ENCODE results near the gene MED12L.
"Not testable (repeated sequence)": the region's sequence is repeated elsewhere in the genome, so short reads cannot be mapped to it uniquely, and the experiment has no call there.

The MED12L gene

DNA sequence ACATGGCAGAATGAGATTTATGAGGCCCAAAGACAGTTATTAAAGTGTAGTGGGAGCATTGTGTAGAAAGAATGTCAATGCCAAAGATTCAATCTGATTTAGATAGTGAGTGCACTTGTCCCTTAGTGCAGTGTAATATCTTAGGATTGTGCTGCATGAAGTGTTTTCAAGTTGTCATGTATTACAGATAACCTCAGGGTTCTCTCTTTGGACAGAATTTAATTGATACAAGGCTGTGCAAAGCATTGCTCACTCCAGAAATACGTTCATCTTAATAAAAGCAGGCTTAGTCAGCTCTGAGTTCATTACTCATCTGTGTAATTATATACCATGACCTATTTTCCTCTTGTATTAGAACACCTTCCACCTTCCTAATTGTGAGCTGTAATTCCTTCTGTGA is 133.6 kb downstream of the MED12L start:
- no peak for DNase-seq

DNA sequence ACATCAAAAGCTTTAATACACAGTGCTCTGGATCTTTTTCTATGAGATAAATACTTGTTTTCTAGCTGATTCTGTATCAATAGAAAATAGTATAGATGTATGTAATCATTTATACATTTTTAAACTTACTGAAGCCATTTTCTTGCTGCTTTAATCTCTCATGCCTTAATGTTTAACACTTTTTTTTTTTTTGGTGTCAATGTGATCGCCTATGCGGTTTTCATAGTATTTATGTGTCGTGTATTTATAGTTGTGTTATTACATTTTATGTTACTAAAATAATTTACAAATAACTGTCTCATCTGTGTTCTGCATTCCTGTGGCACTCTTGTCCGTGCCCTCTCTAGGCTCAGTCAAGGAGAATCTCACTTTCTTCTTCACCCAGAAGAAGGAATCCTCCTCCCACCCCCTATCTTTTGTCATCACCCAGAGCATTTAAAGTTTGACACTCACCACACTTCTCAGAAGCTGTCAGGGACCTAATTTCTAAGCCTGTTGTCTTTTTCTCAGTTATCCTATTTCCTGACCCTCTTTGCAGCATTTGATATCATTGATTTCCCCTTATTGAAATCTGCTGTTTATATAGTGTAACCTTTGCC is 138.9 kb downstream of the MED12L start:
- no peak for DNase-seq

DNA sequence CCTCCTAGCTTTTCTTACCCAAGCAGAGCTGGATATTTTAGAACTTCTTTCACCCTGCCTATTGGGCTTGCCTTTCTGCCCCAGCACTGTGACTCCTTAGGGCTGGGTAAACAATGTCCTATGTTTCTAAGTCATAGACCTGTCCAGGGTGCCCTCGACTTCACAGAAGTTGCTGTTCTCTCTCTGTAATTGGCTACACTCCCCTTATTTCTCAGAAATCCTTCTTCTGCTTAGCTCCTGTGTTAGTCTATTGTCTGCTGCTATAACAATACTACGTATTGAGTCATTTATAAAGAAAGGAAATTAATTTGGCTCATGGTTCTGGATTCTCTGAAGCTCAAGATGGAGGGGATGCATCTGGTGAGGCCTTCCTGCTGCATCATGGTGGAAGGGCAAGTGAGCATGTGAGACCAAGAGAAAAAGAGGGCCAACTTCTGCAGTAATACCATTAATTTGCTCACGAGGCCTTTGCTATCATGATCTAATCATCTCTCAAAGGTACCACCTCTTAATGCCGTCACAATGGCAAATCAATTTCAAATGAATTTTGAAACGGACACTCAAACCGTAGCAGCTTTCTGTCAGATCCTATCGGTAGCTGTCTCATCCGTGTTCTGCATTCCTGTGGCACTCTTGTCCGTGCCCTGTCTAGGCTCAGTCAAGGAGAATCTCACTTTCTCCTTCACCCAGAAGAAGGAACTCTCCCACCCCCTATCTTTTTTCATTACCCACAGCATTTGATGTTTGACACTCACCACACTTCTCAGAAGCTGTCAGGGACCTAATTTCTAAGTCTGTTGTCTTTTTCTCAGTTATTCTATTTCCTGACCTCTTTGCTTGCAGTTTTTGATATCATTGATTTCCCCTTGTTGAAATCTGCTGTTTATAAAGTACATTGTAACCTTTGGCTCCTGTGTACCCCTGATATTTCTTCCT is 139.8 kb downstream of the MED12L start:
- DNase-seq: no peak

DNA sequence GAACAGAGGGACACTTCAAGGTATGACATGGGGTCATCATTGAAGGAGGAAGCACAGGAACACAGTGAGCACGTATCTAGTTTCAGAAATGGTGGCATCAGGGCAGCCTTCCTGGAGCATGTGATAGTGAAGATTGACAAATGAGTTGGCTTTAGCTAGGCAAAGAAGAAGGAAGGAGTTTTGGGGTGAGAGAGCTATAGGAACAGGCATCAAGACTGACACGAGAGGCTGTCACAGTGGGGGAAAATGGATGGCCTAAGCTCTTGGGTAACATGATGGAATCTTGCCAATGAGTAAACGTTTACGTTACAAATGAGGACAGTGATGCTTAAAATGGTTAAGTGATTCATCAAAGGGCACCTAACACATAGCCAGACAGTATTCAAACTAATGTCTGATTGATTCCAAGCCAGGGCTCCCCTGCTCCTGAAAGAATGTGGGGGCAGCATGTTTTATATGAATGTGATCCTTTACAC is 140.7 kb downstream of the MED12L start:
- no peak for DNase-seq

DNA sequence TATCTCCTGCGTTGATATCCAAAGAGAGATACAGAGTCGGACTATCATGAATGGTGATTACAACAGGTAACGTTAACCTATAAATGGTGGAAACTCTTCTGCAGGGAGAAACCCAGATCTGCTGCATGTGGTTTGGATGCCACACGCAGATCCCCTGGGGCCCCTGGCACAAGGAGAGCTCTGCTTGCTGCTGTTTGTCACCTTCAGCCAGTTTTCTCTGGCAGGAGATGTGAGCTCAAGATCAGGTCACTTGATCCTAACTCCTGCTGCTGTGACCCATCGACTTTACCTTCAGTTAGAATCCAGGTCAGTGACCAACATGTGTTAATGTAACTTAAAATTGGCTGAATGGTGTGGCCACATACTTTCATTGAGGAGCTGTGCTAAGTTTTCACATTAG is 141.4 kb downstream of the MED12L start:
- no peak for DNase-seq

DNA sequence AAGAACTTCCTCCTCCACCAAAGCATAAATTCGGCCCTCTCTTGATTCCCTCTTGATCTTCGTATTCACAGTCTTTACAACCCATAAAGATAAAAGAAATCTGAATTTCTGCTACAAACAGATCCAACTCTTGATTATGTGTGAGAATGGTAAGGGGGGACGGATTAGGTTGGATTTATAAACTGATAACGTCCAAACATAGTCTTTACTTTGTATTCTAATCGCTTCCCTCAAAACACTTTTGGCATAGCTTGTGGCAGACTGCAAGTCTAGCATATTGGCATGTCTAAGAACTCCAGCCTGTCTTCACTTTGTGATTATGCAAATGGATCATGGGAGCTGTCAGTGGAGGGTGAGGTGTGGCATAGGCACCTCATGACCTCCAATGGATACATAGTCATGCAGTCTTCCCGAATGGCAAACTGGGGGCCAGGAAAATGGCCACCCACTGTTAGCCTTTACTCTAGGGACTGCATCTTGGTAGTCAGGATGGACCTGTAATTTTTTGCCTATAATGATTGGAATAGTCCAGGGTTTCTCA is 141.9 kb downstream of the MED12L start:
- DNase-seq: no peak

DNA sequence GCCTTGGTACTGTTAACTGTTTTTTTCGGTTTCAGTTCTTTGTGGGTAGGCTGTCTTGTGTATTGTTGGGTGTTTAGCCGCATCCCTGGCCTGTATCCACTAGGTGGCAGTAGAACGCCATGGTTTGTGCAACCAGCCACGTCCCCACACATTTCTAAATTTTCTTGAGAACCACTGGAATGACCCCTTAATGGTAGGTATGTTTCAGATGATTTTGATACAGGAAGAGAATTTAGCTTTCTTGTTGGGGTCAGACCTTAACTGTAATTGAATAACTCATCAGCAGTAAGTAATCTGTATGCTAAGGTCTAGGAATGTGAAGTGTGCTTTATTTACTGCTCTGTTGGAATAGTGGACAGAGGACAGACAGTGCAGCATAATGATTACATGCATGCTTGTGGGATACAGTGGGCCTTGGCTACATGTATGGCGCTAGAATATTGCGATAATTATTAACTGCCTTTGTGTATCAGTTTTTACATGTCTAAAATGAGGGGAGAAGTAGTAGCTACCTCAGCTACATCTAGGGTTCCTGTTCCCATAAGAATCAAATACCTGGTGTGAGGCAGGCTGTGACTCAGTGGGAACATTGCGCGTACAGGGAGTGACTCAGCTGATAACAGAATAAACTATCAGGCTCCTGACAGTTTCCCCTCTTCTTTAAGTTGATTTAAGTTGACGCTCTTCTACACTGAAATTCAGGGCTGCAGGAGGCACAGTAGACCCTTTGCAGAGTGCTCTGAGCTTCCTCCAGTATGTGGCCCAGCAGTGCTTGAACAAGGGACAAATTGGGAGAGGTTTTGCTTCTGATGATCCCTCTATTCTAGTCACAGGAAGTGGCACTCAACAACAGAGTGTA is 142.6 kb downstream of the MED12L start:
- peak; percentile 72 for DNase-seq

DNA sequence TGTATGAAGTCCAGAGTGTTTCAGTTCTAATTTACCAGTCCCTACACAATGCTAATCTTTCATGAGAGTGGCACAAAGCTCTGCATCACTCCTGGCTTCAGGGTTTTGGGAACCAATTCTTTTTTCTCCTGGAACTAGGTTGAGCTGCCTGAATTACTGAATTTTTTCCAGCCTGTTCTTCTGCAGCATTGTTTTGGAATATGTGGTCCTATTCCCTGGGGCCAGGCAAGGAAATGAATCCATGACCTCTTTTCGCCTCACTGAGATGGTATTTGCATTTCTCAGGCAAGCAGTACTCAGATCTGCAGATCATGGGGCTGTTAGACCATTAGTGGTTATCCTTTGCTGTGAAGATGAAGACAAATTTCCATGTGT is 143.2 kb downstream of the MED12L start:
- DNase-seq: no peak

DNA sequence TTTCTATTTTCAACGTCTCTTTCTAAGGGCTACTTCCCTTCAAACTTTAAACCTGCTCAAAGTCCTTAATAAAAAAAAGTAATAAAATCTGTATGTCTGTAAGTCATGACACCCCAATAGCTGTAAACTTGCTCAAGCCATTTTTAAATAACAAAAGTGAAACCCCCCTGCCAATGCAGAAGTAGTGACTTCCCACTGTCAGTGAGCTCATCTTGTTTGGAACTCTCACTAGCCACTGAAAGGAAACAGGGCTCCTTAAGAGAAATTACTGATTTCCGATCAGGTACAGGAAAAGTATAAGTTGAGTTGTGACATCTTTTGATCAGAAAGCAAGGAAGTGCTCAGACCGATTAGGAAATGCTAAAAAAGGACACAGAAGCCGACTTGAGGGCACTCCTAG is 145.2 kb downstream of the MED12L start:
- no peak for DNase-seq

DNA sequence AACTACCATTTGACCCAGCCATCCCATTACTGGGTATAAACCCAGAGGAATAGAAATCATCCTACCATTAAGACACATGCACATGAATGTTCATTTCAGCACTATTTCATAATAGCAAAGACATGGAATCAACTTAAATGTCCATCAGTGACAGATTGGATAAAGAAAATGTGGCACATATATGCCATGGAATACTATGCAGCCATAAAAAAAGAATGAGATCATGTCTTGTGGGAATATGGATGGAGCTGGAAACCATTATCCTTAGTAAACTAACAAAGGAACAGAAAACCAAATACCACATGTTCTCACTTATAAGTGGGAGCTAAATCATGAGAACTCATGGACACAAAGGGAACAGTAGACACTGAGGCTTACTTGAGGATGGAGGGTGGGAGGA is 146.9 kb downstream of the MED12L start:
- DNase-seq: not testable (repeated sequence)

DNA sequence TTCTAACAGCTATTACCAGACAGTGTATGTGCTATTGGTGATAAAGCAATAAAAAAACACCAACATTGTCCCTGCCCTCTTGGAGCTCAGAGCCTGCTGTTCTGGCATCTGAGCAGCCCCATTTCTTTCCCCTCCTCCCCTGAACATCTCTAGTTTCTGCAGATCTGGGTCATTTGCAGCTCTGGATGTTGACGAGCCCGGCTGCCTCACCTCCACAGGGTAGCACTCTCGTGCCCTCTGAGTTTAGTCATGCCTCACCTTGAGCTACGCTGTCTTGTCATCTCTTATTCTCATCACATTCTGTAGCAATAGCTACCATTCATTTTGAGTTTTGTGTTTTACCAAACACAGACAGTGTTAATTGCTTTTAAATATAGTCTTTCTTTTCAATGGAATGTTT is 147.5 kb downstream of the MED12L start:
- no peak for DNase-seq

DNA sequence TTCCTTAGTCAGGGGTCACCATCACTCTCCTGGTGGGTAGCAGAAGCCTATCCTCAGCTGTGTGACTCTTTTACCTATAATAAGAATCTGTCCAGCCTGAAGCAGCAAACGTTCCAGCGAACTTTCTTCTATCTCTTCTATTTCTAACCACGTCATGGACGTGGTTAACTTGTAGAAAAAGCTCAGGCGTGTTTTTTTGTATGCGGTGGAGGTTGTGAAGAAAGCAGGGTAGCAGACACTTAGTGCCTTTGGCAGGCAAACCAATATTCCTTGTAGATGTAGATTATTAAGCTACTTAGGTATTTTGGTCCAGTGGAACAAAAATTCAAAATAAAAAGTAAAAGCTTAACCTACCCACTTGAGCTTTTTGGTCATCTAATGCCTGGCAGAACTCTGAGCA is 149.4 kb downstream of the MED12L start:
- DNase-seq: no peak

DNA sequence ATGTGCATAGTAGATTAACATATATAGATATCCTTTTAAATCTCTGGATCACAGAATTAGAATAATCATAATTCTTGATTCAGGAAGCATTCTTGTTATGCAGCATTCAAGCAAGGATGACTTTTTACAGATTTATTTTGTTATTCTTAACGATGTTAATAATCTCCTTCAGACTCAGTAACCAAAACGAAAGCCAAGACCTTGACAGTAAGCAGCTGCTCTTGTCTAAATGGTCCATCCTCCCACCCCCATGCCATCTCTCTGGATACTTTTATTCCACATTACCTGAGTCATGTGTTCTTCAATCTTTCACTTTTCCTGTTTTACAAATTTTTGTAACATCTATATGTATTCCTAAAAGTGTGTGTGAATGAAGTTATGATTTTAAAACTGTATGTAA is 150.9 kb downstream of the MED12L start:
- DNase-seq: no peak

DNA sequence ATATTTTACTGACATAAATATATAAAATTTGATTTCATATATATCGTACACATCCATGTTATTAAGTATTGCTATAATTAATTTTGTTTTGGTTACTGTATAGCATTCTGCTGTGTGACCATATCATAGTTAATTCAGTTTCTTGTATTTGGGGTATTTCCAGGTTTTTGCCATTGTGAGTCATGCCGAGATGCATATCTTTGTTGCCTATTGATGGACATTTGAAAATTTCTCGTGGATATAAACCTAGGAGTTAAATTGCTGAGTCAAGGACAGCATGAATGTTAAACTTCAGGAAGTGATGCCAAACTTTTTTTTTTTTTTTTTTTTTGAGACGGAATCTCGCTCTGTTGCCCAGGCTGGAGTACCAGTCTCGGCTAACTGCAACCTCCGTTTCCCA is 151.3 kb downstream of the MED12L start:
- DNase-seq: no peak

DNA sequence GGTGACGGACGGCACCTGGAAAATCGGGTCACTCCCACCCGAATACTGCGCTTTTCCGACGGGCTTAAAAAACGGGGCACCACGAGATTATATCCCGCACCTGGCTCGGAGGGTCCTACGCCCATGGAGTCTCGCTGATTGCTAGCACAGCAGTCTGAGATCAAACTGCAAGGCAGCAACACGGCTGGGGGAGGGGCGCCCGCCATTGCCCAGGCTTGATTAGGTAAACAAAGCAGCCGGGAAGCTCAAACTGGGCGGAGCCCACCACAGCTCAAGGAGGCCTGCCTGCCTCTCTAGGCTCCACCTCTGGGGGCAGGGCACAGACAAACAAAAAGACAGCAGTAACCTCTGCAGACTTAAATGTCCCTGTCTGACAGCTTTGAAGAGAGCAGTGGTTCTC is 156.5 kb downstream of the MED12L start:
- DNase-seq: not testable (repeated sequence)

DNA sequence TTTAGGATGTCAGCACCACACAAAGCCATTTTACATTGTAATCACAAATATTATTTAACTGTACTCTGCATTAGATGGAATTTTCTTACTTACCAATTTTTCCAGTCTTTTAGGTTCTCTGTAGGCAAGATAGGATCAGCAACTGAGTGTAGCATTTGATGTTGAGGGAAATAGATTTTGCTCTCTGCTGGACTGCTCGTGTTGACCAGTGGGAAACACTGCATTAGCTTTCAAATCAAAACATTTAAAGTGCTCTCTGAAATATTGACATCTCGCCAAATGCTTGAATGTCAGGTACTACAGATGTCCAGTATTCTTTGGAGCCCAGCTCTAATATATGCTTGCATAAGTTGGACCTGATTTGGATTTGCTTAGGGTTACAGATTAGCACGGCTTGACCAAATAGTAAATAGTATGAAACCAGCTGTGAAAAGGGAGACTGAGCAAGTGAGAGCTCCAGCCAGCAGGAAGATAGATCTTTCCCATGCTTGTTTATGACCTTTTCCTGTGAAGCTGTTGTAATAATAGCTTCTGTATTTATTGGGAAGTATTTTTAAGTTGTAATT is 163.4 kb downstream of the MED12L start:
- no peak for DNase-seq

DNA sequence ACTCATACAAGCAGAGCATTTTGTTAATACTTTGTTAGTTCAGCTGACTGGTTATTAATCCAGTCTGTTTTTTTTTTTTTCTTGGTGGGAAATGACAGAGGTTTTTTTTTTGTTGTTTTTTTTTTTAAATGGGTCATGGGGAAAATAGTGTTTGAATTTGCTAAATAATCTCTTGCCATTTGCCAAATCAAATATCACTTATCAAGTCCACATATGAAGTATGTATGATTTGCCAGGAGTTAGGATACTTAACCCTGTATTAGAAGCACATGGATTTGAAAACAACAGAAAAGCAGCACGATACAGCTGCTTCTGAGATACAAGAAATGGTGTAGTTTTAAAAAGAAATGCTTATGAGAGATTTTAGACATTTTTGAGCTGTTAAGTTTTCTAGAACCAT is 171.3 kb downstream of the MED12L start:
- DNase-seq: no peak

DNA sequence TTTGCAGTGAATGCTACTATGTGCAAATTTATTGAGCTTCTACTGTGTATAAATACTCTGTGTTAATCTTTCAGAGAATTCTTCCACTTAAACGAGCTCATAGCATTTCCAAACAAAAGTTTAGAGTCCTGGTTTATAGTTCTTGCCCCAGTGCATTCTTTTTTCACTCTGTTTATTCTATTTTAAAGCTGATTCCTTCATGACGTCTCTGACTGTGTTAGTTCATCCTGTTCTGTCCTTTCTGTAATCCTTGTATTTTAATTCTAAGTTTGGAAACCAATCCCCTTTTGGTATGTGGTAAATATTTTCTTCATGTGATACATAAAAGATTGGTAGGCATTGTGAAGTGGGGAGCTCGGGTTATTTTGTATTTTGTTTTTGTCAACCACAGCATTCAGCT is 174.2 kb downstream of the MED12L start:
- DNase-seq: no peak

DNA sequence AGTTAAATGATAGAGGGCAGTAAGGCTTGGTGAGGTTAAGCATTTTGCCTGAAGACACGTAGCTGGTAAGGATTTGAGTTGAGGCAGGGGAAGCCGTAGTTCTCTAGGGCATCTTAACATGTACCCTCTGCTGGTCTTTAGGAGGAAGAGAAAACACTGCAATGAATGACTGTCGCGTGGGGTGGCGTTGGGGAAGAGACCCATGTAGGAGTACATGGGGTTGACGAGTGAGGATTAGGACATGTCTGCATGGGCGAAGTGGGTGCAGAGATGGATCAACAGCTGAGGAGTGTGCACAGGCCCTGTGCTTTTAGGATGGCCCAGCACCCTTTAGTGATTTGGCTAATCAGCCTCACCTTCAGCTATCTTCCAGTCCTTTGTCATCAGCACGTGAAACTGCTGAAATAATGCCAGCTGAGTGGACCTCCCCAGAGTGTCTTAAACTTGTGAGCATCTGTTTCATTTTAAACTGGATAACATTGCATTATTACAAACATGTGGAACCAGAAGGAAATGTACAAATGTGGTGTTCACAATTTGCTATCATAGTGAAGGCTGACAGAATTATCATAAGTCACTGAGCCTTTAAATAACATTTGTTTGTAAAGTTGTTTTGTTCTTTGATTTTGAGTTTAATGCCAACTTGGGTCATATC is 177.5 kb downstream of the MED12L start:
- DNase-seq: no peak

DNA sequence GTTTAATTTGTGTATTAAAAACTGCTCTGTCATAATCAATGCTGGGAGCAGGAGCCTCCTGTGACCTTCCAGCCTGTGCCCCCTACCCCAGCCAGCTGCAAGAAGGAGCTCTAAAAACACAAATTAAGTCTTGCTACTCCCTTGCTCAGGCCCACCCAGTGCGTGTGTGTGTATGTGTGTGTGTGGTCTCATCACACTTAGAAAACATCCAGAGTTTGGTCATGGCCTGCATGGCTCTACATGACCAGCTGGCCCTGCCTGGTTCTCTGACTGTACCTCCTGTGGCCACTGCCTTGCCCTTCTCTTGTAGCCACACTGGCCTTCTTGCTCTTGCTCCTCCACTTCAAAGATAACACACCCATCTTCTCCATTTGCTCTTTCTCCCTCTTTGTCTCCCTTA is 179.1 kb downstream of the MED12L start:
- DNase-seq: no peak

DNA sequence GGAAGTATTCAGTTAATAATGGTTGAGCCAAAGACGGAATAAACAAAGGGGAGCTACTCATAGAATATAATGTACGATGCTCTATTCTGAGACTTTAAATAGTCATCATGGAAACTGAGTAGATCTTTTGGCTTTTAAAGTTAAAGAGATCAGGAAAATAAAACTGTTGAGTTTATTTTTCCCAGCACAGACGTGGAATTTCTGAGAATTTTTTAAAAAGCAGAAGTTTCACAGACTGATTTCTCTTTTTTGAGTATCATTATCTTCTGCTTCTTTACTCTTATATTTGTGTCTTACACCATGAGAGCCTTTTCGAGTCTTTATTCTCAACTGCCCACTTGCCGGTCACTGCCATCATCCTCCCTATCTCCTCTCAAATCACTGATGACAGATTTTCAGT is 179.7 kb downstream of the MED12L start:
- no peak for DNase-seq

DNA sequence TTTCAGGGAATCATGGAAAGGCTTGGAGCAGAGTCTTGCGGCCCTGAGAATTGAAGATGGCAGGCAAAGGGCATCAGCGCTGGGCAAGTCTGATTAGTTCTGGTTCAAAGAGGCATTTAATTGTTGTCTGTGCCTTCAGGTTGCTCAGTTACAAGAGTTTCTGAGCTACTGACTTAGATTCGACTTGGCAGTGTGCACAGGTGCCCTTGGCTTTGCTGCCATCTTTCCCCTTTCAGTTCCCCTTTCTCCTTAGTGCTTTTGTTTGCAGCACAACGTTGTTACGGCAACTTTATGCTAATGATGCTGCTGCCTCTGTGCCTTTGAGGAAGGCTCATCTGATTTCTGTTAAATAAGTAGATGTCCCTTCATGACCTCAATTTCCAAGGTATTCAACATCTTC is 180.4 kb downstream of the MED12L start:
- DNase-seq: no peak
